Stimulated activated naive CD8-positive, alpha-beta T cell treated with anti-CD3 and anti-CD28 coated beads, Interleukin-15, Interleukin-2, amounts not matched to agents 100 U/mL and 50 U/mL, for 24 hours (primary cell): Measurements from ENCODE around the gene ZNF575.

Experiments
- ATAC-seq: fragments of 150-1000 bp; cut with Tn5 transposase; one replicate; pipeline ENCODE4 v1.10.0; 2021
- DNase-seq: peaks from one replicate; pipeline ENCODE4 v3.0.0; 2021

The ZNF575 gene, protein sequence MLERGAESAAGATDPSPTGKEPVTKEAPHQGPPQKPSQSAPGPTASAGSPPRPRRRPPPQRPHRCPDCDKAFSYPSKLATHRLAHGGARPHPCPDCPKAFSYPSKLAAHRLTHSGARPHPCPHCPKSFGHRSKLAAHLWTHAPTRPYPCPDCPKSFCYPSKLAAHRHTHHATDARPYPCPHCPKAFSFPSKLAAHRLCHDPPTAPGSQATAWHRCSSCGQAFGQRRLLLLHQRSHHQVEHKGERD

DNA sequence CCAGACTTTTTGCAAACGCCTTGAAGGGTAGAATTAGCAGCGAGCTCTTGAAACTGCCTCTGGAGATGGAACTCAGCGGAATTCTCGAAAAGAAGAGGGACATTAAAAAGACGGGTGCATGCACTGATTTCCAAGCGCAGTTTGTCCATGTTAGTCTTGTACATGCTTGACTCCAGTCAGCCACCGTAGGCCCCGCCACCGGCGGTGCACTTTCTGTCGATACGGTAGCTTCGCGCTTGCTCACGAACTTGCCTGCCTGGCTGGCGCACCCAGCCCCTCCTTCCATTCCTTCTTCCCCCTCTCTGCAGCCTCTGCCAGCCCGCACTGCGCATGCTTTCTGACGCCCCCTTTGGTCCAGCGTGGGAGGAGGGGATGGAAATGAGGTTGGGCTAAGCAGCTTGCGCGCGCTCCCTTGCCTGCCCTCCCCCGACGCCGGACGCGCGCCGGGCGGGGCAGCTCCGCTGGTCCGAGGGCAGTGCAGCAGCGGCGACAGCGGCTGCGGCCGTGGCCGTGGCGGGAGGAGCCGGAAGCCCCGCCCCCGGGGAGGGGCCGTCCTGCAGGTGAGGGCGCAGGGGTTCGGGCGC, at the start of gene ZNF575:
TSS of gene ZNF575 (plus strand) at position 227 of the 584 bp plus-strand sequence. CDS start 1,235 bp downstream, outside the sequence.
- DNase-seq (peak; percentile 90), ATAC-seq (peak; percentile 68)

DNA sequence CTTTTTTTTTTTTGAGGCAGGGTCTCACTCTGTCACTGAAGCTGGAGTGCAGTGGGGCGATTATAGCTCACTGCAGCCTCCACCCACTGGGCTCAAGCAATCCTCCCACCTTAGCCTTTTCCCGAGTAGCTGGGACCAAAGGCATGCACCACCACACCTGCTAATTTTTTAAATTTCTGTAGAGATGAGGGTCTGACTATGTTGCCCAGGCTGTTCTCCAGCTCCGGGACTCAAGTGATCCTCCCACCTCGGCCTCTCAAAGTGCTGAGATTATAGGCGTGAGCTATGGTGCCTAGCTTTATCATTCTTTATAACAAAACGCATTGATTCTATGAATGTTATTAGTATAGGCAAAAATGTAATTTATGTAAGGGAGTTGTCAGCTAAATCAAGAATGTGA, 49.7 kb upstream of the ZNF575 start:
- ATAC-seq (no peak), DNase-seq (no peak)

DNA sequence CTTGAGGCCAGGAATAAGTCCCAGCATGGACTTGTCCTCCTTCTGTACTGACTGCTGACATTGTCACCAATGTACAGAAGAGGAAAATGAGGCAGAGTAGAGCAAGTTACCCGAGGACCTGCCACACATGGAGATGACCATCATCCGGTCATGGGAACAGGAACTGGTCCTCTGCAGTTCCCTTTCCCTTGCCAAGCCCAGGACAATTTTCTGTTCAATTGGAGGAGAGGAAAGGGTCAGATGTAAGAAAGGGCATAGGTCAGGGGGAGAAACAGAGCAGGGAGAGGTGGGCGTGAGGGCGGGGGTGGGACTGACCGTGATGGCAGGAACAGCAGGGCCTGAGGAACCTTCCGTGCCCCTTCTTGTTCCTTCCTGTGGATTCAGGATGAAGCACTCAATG, 47.0 kb upstream of the ZNF575 start:
- DNase-seq (no peak), ATAC-seq (no peak)

DNA sequence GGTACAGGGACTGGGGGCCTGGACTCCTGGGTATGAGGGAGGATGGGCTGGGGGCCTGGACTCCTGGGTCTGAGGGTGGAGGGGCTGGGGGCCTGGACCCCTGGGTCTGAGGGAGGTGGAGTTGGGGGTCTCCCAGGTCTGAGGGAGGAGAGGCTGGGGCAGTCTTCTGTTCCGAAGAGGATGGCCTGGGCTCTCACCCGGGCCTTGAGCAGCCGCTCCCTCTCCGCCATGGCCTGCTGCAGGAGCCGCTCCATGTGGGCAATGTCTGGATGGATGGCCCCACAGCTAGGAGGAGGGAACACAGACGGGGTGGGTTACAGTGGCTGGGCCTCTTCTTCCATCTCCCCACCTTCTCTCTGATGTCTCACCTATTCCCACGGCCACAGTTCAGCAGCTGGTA, 46.6 kb upstream of the ZNF575 start:
- ATAC-seq (no peak), DNase-seq (no peak)

DNA sequence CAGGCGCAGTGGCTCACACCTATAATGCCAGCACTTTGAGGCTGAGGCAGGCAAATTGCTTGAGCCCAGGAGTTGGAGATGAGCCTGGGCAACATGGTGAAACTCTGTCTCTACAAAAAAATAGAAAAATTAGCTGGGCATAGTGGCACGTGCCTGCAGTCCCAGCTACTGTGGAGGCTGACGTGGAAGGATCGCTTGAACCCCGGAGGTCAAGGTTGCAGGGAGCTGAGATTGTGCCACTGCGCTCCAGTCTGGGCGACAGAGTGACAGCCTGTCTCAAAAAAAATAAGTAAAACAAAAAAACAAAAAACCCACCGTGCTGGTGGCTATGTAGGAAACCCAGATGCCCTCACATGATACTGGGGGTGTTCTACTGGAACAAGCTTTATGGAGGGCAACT, 44.8 kb upstream of the ZNF575 start:
- DNase-seq: no peak

DNA sequence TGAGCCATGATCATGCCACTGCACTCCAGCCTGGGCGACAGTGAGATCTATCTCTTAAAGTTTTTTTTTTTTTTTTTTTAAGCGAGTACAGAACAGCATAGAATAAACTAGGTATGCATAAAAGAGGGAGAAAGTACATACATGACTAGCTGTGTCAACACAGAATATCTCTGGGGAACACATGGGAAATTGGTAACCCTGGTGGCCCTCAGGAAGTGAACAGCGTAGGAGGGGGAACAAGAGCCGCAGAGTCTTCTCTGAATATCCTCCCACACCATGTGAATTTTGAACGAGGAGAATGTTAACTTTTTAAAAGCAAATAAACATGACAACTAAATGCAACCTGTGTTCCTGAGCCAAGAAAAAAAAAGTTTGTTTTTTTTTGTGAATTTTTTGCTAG, 43.7 kb upstream of the ZNF575 start:
- ATAC-seq: no peak
- no peak for DNase-seq

More for the DNA sequence above, 44.8 kb upstream of the ZNF575 start:
- ATAC-seq: no peak

DNA sequence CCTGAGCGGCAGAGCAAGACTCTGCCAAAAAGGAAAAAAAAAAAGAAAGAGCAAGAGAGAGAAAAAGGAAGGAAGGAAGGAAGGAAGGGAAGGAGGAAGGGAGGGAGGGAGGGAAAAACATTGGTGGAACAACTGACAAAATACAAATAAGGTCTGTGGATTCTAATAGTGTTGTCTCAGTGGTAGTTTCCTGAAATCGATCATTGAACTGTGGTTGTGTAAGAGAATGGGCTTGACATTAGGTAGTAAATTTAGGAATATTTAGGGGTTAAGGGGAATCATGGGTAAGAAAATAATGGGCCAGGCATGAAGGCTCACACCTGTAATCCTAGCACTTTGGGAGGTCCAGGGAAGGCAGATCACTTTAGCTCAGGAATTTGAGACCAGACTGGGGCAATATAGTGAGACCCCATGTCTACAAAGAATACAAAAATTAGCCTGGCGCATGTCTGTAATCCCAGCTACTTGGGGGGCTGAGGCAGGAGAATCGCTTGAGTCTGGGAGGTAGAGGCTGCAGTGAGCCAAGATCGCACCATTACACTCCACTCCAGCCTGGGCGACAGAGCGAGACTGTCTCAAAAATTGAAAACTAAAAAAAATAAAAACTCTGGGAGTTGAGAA, 42.9 kb upstream of the ZNF575 start:
- DNase-seq: no peak
- no peak for ATAC-seq

DNA sequence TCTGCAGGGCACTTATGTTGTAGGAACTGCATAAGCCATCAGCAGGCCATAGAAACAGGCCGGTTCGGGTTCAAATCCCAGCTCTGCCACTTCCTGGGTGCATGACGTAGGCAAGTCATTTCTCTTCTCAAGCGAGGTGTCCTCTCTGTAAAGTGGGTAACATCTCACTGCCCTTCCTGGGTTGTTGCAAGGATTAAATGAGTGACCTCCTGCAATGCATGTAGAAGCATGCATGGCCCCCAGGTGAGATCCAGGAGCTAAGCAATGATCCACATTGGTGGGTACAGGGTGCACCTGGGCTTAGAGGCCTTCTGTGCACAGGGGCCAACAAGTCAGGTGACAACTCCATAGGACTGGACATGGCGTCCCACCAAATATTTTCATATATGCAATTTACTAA, 42.2 kb upstream of the ZNF575 start:
- DNase-seq: no peak
- ATAC-seq: no peak

DNA sequence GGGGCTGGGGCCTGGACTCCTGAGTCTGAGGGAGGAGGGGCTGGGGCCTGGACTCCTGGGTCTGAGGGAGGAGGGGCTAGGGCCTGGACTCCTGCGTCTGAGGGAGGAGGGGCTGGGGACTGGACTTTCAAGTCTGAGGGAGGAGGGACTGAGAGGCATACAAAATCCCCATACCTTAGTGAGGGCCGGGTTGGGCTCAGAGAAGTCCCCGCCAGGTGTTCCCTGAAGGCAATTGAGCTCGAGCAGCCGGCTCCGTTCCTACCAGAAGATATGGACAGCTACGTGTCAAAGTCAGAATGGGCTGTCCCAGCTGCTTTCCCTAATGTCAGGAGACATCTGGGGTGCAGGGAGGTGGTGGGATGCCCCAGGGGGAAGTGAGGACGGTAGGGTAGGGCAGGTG, 37.9 kb upstream of the ZNF575 start:
- DNase-seq (no peak), ATAC-seq (no peak)

DNA sequence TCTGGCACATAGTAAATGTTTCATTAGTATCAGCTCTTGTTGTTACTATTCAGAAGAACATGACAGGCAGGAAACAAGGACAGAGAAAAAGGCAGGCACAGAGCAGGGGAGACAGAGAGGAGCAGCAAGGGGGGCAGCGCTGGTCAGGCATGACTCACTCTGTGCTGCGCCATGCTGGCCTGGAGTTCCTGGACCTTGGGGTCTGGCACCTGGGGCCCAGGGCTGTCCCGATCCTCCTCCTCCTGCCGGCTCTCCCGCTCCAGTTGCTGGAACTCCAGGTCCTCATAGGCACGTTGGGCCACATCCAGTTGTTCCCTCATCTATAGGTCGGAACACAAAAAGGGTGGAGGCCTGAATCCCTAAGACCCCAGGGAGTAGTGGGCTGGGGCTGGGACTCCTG, 36.0 kb upstream of the ZNF575 start:
- ATAC-seq (no peak), DNase-seq (no peak)

DNA sequence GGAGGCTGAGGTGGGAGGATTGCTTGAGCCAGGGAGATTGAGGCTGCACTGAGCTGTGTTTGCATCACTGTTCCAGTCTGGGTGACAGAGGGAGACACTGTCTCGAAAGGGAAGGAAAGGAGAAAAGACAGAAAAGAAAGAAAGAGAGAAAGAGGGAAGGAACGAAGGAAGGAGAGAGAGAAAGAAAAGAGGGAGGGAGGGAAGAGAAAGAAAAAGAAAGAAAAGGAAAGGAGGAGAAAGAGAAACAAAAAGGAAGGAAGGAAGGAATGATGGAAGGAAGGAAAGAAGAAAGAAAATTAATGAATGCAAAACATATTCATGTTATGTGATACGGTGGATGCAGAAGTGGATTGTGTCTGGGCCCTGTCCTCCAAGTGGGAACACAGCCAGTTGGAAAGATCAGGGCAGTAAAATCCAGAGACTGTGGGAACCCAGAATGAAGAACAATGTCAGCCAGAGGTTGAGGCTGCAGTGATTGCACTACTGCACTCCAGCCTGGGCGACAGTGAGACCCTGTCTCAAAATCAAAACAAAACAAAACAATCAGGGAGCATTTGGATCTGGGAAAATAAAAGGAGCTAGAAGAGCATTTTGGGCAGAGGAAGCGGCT, 34.6 kb upstream of the ZNF575 start:
- DNase-seq (no peak), ATAC-seq (no peak)

DNA sequence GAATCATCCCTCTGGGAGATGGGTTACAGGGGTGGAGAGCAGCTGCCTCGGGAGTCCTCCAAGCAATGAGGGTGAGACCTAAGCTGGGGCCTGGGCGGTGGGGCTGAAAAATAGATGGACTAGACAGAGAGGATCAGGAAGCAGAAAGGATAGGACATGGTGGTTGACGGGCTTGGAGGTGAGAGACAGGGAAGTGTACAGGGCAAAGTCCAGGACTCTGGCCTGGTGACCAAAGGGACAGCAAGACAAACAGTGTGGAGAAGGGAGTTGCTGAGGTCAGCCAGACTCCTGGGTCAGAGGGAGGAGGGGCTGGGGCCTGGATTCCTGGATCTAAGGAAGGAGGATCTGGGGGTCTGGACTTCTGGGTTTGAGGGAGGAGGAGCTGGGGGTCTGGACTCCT, 33.9 kb upstream of the ZNF575 start:
- DNase-seq: no peak
- no peak for ATAC-seq

DNA sequence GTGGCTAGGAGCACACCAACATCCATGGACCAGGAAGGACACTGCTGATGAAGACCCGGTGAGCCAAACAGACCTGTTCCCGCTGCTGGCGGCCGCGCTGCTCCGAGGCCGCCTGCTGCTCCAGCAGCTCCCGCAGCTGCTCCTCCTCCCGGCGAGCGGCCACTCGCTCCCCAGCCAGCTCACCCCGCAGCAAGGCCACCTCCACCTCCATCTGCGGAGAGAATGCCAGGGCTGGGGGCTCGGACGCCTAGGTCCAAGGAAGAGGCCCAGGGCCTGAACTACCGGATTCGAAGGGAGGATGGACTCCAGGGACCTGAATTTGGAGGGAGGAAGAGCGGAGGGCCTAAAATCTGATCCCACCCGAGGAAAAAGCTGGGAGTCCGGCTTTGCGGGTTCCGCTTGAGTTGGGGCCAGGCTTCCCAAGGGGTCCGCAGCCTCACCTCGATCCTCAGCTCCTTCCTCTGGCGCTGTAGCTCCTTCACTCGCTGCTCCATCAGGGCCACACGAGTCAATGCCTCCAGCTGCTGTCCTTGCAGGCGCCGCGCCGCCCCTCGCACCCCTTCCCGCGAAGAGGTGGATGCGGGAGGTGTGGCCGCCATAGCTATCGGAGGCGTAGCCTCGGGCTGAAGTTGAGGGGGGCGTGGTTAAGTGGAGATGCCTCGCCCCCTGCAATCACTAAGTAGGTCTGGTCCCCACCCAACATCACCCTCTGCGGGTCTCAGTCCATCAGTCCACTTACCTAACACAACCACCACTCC, 31.1 kb upstream of the ZNF575 start:
- DNase-seq: no peak

DNA sequence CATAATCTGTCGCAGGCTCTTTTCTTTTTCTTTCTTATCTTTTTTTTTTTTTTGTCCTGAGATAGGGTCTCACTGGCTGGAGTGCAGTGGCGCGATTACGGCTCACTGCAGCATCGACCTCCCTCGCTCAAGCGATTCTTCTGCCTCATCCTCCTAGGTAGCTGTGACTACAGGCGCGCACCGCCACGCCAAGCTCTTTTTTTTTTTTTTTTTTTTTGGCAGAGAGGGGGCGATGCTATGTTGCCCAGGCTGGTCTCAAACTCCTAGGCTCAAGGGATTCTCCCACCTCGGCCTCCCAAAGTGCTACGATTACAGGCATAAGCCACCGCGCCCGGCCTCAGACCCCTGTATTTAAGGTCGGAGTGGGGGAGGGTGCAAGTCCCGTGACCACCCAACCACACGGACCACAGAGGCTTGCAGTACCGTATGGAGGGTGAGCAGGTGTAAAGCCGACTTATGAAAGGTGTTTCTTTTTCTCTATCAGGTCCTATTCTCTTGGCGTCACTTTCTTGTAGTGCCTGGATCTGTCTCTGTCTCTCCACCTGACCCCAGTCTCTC, 30.5 kb upstream of the ZNF575 start:
- no peak for ATAC-seq
- DNase-seq: no peak

More for the DNA sequence above, 31.1 kb upstream of the ZNF575 start:
- ATAC-seq: no peak

DNA sequence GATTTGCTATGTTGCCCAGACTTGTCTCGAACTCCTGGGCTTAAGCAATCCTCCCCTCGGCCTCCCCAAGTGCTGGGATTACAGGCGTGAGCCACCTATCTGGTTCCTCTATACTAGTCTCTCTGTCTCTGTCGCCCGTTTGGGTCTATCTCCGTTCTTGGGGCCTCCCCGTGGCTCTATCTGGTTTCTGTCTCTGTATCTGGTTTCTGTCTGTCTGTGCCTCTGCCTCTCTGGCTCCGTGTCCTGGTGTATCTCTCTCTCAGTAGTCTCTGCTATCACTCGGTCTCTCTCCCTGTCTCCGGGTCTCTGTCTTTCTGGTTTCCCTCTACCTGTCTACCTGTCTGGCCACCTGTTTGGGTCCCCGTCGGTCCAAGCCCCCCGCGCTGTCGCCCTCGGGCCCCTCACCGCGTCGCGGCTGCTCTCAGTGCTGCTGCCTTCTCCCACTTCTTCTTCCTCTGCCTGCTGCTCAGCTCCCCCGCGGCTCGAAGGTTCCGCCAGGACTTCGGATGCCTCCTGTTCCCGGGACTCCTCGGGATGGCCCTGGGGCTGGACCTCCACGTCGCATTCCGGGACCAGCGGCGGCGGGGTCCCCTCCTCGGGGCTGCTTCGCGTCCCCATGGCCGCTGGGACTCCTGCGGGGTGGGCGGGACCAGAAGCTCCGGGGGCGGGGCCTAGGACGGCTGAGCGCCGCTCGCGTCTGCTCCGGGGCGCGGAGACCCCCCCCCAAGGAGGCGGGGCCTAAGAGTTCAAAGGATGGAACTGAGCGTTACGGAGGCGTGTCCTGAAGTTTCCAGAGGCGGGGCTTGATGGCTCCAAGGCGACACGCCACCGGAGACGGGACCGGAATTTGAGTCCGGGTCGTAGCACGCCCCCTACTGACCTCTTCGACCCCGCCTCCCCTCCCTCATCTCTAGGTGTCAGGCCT, 29.2 kb upstream of the ZNF575 start:
- peak; percentile 99 for DNase-seq
- peak; percentile 95 for ATAC-seq

DNA sequence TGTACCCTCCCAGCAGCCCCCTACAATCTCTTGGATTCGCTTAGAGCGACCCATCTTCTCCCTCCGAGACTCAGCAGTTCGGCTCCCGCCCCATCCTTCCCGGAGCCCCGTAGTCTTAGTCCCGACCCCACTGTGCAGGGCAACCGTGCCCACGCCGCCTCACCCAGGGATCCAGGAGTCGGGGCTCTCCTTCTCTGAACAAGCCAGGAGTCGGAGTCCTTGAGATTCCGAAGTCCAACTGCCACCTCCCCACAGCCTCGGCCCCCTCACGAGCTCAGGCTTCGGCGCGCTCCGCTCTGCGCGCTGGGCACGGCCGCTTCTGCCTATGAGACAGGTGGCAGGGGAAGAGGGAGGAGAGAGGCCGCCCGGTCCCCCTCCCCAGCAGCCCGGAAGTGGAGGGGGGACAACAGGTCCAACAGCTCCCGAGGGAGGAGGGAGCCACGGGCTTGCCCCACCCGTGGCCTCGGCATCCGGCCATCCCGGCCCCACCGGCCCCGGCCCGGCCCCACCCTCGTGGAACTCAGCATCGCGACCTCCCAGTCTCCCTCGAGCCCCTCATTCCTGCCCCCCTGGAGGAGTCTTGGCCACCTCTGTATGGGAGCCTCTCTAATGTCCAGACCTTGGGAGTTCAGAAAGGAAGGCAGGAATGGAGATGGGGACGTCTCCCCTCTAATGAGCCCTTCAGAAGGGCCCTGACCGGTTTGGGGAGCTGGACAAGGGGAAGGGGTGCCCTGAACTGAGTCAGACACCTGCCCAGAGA, 28.4 kb upstream of the ZNF575 start, which contains the start of gene PHLDB3:
TSS of gene PHLDB3 (minus strand) at position 321 of the 760 bp plus-strand sequence. CDS start 628 bp downstream, outside the sequence.
- DNase-seq: peak; percentile 61
- ATAC-seq: peak; percentile 38

DNA sequence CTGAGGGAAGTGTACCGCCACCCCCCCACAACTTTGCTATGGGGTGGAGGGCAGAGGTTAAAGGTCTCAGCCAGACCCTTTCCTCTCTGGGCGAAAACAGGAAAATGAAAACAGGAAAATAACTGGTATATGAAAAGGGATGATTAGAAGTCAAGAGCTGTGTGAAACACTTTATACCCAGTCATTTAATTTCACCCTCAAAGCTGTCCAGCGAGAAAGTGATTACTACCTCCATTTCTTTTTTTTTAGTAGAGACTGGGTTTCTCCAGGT, 27.9 kb upstream of the ZNF575 start:
- ATAC-seq (no peak), DNase-seq (no peak)

DNA sequence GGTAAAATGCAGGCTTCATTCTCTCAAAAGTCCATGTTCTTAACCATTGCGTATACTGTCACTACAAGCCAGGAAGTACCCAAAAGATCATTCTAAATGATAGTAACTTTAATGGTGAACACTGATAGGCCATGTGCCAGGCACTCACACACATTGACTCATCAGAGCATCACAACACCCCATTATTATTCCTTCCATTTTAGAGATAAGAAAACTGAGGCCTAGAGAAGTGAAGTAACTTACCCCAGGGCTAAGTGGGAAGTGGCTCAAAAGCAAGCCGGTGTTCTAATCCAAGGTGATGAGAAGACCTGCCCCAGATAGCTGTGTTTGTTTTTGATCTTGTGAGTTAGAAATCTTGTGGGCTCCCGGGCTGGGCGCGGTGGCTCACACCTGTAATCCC, 27.0 kb upstream of the ZNF575 start:
- DNase-seq (no peak), ATAC-seq (no peak)

DNA sequence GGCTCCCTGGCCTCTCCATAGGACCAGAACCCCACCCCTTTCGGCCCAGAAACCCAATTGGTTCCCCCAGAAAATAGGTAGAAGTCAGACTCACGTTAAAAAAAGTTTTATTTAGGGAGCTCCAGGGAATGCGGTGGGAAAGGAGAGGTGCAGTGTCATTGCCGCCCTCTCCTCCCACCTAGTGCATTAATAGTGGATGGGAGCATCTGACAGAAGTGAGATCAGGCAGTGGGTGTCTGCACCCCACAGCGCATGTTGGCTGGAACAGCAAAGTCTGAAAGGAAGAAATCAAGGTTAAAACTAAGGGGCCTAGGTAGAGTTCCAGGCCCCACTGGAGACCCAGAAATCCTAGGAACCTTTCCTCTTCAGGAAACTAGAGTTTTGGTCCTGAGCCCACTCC, 26.4 kb upstream of the ZNF575 start:
- DNase-seq: no peak

DNA sequence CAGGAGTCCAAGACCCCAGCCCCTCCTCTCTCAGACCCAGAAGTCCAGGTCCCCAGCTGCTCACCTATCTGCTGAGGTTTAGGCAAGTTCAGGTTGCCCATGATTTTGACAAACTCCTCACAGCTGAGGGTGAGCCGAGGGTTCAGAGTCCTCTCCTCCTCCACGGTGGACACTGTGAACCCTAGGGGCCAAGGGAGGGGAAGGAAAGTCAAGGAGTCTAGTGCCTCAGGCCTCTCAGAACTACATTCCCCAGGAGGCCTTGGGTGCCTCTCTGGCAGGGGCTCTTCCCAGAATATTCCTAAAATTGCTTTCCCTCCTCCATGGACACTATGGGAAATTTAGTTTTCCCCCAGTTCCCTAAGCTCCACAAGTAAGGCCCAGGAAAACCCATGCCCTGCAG, 25.1 kb upstream of the ZNF575 start:
- no peak for ATAC-seq

More for the DNA sequence above, 26.4 kb upstream of the ZNF575 start:
- ATAC-seq: no peak

DNA sequence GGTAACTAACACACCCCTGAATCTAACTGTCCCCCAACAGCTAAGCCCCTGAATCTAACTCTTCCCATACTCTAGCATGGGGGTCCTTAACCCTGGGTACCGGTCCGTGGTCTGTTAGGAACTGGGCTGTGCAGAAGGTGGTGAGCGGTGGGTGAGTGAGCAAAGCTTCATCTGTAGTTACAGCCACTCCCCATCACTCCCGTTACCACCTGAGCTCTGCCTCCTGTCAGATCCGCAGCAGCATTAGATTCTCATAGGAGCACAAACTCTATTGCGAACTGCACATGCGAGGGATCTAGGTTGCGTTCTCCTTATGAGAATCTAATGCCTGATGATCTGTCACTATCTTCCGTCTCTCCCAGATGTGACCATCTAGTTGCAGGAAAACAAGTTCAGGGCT, 22.3 kb upstream of the ZNF575 start:
- DNase-seq (no peak), ATAC-seq (no peak)

More for the DNA sequence above, 25.1 kb upstream of the ZNF575 start:
- DNase-seq: no peak
